DMS153 treated with DMSO at 0.1 percent for 48 hours (cell line): Measurements from ENCODE around the gene CCL4.
"Not testable (repeated sequence)": the region's sequence is repeated elsewhere in the genome, so short reads cannot be mapped to it uniquely, and the experiment has no call there.

Experiments
- DNase-seq: peaks from one replicate; lab custom pipeline; 2025; ENCODE audit not compliant: unreplicated experiment; lab: John Stamatoyannopoulos, UW

CCL4 gene

GRCh38 chr17:36087897-36088572, 15.6 kb upstream of the CCL4 start:
- not testable (repeated sequence) for DNase-seq

GRCh38 chr17:36088670-36089338, 14.8 kb upstream of the CCL4 start:
- DNase-seq: no peak

- no peak for DNase-seq
These were observed 14.2 kb upstream of the CCL4 start for GRCh38 chr17:36089339-36089865.

GRCh38 chr17:36089888-36090836, 13.5 kb upstream of the CCL4 start, which contains the start of gene CCL3:
TSS of gene CCL3 (minus strand) at chr17:36090143. CDS start at chr17:36090058, 85 bp downstream.
- DNase-seq: no peak

- DNase-seq: no peak
These were observed 11.4 kb upstream of the CCL4 start for GRCh38 chr17:36092230-36092629.

- not testable (repeated sequence) for DNase-seq
These were observed 10.9 kb upstream of the CCL4 start for GRCh38 chr17:36092715-36093114.

- DNase-seq: no peak
These were observed 9.4 kb upstream of the CCL4 start for GRCh38 chr17:36094232-36094631.

- no peak for DNase-seq
These were observed 8.9 kb upstream of the CCL4 start for GRCh38 chr17:36094746-36095145.

- DNase-seq: no peak
These were observed 7.6 kb upstream of the CCL4 start for GRCh38 chr17:36095992-36096391.

GRCh38 chr17:36099004-36099403, 4.6 kb upstream of the CCL4 start:
- not testable (repeated sequence) for DNase-seq

GRCh38 chr17:36104246-36104645, 619 bp downstream of the CCL4 start:
- not testable (repeated sequence) for DNase-seq

- DNase-seq: no peak
These were observed 1.1 kb downstream of the CCL4 start for GRCh38 chr17:36104701-36105181.

GRCh38 chr17:36105781-36106492, 2.3 kb downstream of the CCL4 start:
- no peak for DNase-seq

GRCh38 chr17:36106493-36106835, 2.8 kb downstream of the CCL4 start:
- no peak for DNase-seq

- DNase-seq: no peak
These were observed 4.0 kb downstream of the CCL4 start for GRCh38 chr17:36107660-36108059.

- not testable (repeated sequence) for DNase-seq
These were observed 4.6 kb downstream of the CCL4 start for GRCh38 chr17:36108265-36108664.

- no peak for DNase-seq
These were observed 7.5 kb downstream of the CCL4 start for GRCh38 chr17:36111068-36111490.

GRCh38 chr17:36112572-36112971, 8.9 kb downstream of the CCL4 start:
- no peak for DNase-seq

GRCh38 chr17:36113131-36113530, 9.5 kb downstream of the CCL4 start:
- not testable (repeated sequence) for DNase-seq

- not testable (repeated sequence) for DNase-seq
These were observed 11.5 kb downstream of the CCL4 start for GRCh38 chr17:36114971-36115648.
